ENCODE measurements around the gene TMEM123. TPM values are rescaled to one million over a fixed set of nuclear protein-coding genes. Genes with fewer than 3 reads are reported as not detected.

TMEM123 gene
- total and polyA plus RNA-seq, 7 donors = 37.2 to 232 (median 140) TPM

DNA sequence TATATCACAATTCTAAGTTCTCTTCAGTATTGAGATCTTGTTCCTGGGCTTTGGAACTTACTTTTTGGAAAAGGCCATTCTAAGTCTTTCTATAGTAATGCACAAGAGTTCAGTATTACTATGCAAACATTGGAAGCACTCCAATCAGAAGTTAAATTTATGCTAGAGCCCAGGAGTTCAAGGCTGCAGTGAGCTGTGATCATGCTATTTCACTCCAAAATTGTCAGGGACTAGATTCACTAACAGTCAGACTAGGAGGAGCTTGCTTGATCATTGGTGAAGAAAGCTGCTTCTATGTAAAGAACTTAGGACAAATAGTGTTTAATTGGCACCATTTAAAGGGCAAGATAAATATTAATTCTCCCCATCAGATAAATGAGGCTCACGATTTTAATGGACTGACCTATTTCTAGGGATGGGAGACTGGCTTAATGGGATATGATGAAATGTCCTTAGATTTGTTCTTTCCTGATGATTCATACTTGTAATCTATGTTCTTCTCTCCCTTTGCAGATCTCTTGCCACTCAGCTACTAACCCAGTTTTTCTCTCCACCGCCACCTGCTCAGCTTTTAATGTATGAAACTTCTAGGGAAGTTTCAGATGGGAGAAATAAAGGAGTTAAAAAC, 32.6 kb upstream of the TMEM123 start:
- DNase-seq = no peak
- Histone ChIP-seq H3K27me3 (no peaks in the 10 kb centered on the region), H3K4me3 (no peak overlapping the region), H3K9me3 (no peaks in the 10 kb centered on the region), H3K4me1 (peaks cover 0 to 7% (median 0%) of the 10 kb centered on the region in 4 donors), H3K27ac (no peak overlapping the region), H3K36me3 (no peaks in the 10 kb centered on the region)
- WGBS, 2 donors = 87 to 96% methylated on average over 2 of the region's 2 CpGs
- intact Hi-C loops (cut with DNase I) = no loop called here
- TF ChIP-seq EP300 (IDR thresholded peaks at IDR 0.05) (no peak), CTCF (IDR thresholded peaks at IDR 0.05) (no peak), POLR2A (IDR thresholded peaks at IDR 0.05) (no peak), POLR2AphosphoS5 (IDR thresholded peaks at IDR 0.05) (no peak)

DNA sequence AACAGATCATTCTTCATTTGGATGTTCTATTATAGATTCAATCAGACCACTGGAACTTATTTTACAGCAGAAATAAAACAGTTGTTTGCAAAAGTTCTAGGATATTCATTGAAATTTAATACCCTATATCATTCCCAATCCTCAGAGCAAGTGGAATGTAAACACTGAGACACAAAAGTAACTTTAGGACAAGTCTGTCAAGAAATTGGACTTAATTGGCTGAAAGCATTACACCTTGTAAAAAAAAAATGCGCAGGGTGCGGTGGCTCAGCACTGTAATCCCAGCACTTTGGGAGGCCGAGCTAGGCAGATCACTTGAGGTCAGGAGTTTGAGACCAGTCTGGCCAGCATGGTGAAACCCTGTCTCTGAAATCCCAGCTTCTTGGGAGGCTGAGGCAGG, 29.9 kb upstream of the TMEM123 start:
- no peaks in the 10 kb centered on the region for H3K36me3 ChIP-seq
- TF ChIP-seq CTCF (IDR thresholded peaks at IDR 0.05) = no peak
- TF ChIP-seq POLR2A (IDR thresholded peaks at IDR 0.05) = no peak
- no peak for TF ChIP-seq EP300 (IDR thresholded peaks at IDR 0.05)
- no peak for TF ChIP-seq POLR2AphosphoS5 (IDR thresholded peaks at IDR 0.05)
- H3K4me3 ChIP-seq = no peak overlapping the region
- no peaks in the 10 kb centered on the region for H3K9me3 ChIP-seq
- H3K27me3 ChIP-seq = no peaks in the 10 kb centered on the region
- no peak overlapping the region for H3K27ac ChIP-seq
- intact Hi-C loops (cut with DNase I) = no loop called here
- DNase-seq = no peak
- peaks cover 0 to 7% (median 0%) of the 10 kb centered on the region in 4 donors for H3K4me1 ChIP-seq
- 59 to 82% methylated on average over 3 of the region's 3 CpGs for WGBS, 2 donors

DNA sequence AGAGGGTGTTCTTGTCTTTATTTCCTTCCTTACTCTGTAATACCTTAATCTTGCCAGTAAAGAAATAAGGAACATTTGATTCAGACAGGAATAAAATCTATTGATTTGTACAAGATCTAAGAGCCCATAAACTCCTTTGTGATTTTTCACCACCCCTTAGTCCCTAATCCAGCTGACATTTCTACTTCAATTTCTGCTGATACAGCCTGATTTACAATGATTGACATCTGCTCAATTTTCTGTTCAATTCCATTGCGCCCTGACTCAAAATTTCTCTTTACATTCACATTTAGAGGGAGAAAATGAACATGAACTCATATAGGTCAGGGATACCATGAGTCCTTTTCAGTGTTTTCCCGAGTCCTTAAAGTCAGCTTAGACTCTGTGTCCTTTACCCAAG, 27.2 kb upstream of the TMEM123 start:
- intact Hi-C loops (cut with DNase I) = no loop called here

DNA sequence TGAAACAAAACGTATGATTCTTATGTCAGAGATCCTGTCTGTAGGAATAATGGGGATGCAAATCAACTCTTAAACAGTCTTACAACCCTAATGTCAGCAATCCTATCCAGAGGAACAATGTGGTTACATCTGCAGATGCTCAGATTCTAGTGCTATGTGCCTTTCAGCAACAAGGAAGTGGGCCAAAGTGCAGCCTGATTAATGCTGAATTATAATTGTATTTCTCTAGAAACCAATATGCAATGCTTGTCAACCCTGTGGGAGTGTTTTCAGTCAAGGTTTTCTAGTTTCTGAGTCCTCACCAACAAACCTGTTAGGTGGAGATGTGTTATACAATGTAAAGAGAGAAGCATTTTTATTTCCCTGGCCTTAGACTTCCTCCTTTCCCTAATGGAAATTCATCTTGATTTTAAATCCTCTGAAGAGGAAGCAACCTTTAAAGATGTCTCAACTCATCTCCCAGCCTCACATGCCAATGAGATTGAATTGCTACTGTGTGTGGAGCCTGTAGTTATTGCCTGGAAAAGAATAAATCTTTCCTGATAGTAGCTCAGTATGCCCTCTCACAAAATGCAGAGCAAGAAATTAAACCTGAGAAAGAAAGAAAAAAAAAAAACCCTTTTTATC, 26.2 kb upstream of the TMEM123 start:
- no peak for DNase-seq
- TF ChIP-seq EP300 (IDR thresholded peaks at IDR 0.05) (no peak), POLR2AphosphoS5 (IDR thresholded peaks at IDR 0.05) (no peak), POLR2A (IDR thresholded peaks at IDR 0.05) (no peak), CTCF (IDR thresholded peaks at IDR 0.05) (no peak)
- H3K4me1 ChIP-seq = peaks cover 0 to 7% (median 3%) of the 10 kb centered on the region in 4 donors
- no peak overlapping the region for H3K27ac ChIP-seq
- H3K9me3 ChIP-seq = no peaks in the 10 kb centered on the region
- WGBS, 2 donors = 45 to 80% methylated on average over 1 of the region's 1 CpG
- no peak overlapping the region for H3K4me3 ChIP-seq
- H3K27me3 ChIP-seq = no peaks in the 10 kb centered on the region
- intact Hi-C loops (cut with DNase I) = no loop called here
- H3K36me3 ChIP-seq = no peaks in the 10 kb centered on the region

More for the DNA sequence above, 27.2 kb upstream of the TMEM123 start:
- no peak for DNase-seq
- TF ChIP-seq CTCF (IDR thresholded peaks at IDR 0.05) (no peak), POLR2AphosphoS5 (IDR thresholded peaks at IDR 0.05) (no peak), EP300 (IDR thresholded peaks at IDR 0.05) (no peak), POLR2A (IDR thresholded peaks at IDR 0.05) (no peak)
- no peaks in the 10 kb centered on the region for H3K27me3 ChIP-seq
- H3K4me3 ChIP-seq = no peak overlapping the region
- H3K4me1 ChIP-seq = peaks cover 0 to 7% (median 0%) of the 10 kb centered on the region in 4 donors
- 93 to 97% methylated on average over 2 of the region's 2 CpGs for WGBS, 2 donors
- H3K9me3 ChIP-seq = no peaks in the 10 kb centered on the region
- H3K36me3 ChIP-seq = no peaks in the 10 kb centered on the region
- H3K27ac ChIP-seq = no peak overlapping the region

Data from sigmoid colon (tissue), 7 donors.